22Rv1 (cell line): ENCODE measurements around the gene HCAR2.
"Not testable (repeated sequence)": the region's sequence is repeated elsewhere in the genome, so short reads cannot be mapped to it uniquely, and the experiment has no call there.

Source experiments
- H3K27ac ChIP-seq: fragments of 450-650 bp; 2 replicates; pipeline ENCODE4 v1.5.1; 2017
- ZFX ChIP-seq: fragments of 450-650 bp; IDR thresholded peaks from 2 replicates; pipeline ENCODE4 v1.6.1; 2017; ENCODE audit warnings: antibody characterized with exemption, borderline replicate concordance
- TF ChIP-seq, protein P1 (sequence below): fragments of 450-650 bp; IDR thresholded peaks from 2 replicates; pipeline ENCODE4 v1.5.1; 2017; ENCODE audit warnings: mild to moderate bottlenecking

HCAR2 gene

DNA sequence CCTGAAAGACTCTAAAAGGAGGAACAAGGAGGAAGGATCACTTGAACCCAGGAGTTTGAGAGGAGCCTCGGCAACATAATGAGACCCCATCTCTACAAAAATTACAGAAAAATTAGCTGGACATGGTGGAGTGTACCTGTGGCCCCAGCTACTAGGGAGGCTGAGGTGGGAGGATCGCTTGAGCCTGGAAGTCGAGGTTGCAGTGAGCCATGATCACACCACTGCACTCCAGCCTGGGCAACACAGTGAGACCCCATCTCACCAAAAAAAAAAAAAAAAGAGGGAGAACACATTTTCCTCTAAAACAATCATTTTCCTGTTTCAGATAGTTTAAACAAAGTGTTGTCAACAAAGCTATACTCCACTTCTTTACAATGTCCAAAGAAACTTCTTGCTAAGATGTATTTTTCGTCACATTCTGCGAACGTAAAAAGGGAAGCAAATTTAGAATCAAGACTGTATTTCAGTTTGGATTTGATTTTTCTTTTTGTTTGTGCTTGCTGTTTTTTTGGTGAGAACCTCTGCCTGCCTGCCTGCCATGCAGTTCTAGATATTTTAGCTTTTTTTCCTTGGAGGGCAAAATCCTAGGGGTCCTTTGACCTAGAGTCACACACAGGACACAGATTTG is 22.4 kb upstream of the HCAR2 start:
- H3K27ac ChIP-seq: no peak overlapping the region

DNA sequence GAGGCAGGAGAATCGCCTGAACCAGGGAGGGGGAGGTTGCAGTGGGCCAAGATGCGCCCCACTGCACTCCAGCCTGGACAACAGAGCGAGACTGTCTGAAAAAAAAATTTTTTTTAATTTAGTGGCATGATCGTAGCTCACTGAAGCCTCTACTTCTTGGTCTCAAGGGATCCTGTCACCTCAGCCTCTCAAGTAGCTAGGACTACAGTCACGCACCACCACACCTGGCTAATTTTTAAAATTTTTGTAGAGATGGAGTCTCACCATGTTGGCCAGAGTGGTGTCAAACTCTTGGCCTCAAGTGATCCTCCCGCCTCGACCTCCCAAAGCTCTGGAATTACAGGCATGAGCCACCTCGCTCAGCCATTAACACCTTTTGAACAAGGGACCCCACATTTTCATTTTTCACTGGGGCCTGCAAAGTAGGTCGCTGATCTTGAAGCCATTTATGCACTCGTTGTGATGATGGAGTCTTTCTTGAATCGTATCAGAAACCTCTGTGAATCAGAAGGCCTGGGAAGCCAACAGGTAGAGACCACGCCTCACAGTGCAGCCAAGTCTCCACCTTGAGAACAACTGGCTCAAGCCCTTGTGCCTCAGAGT is 21.6 kb upstream of the HCAR2 start:
- H3K27ac ChIP-seq: no peak overlapping the region
- TF ChIP-seq ZFX: no peak

More for the DNA sequence above, 22.4 kb upstream of the HCAR2 start:
- TF ChIP-seq, protein P1, sequence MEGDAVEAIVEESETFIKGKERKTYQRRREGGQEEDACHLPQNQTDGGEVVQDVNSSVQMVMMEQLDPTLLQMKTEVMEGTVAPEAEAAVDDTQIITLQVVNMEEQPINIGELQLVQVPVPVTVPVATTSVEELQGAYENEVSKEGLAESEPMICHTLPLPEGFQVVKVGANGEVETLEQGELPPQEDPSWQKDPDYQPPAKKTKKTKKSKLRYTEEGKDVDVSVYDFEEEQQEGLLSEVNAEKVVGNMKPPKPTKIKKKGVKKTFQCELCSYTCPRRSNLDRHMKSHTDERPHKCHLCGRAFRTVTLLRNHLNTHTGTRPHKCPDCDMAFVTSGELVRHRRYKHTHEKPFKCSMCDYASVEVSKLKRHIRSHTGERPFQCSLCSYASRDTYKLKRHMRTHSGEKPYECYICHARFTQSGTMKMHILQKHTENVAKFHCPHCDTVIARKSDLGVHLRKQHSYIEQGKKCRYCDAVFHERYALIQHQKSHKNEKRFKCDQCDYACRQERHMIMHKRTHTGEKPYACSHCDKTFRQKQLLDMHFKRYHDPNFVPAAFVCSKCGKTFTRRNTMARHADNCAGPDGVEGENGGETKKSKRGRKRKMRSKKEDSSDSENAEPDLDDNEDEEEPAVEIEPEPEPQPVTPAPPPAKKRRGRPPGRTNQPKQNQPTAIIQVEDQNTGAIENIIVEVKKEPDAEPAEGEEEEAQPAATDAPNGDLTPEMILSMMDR: no peak
- no peak for TF ChIP-seq ZFX

DNA sequence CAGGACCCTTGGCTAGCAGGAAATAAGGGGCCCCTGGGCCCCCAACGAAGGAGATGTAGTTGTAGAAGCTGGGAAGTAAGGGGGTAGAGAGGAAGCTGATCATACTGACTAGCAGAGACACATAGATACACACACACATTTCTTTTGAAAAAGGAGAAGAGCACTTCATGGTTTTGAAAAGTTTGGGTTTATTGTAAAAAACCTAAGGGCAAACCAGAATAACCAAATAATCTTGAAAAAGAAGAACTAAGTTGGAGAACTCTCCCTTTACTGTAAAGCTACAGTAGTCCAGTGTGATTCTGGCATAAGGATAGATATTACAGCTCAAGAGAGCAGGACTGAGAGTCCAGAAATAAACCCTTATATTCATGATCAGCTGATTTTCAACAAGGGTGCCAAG is 19.2 kb upstream of the HCAR2 start:
- TF ChIP-seq, protein P1: no peak
- no peak for TF ChIP-seq ZFX
- H3K27ac ChIP-seq: no peak overlapping the region

DNA sequence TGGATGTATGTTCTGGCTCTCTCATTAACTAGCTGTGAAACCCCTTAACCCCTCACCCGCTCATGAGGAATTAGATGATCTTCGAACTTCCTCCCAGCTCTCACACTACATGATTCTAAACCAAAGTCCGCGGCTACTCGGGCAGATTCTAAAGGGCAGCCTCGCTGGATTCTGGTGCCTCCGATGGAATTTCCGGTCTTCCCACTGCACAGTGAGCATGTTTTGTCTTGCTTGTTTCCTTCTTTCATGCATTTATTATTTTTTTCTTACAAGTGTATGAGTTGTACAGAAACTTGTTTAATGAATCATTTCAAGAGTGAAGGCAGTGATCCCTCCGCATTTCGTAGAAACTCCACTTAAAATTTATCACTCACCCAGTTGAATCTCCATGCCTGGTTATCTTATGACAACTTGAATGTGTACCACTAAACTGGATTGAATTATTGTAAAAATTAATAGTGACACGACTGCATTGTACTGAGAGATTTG is 17.9 kb upstream of the HCAR2 start:
- no peak overlapping the region for H3K27ac ChIP-seq
- no peak for TF ChIP-seq ZFX
- TF ChIP-seq, protein P1: no peak

DNA sequence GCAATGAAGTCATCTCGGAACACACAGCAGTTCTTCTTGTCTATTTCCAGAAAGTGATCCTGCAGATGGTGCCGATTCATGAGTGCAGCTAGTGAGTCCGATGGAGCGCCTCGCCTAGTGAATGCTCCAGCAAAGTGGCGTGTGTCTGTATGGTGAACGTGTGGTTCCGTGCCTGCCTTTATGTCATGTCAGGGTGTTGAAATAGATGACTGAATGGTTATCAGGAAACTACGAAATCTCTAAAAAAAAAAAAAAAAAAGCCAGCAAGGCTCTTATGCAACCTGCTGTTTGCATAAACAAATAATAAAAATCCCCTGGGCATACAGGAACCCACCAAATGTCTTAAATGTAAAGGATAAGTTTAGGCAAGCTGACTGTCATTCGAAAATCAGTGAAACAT is 13.5 kb upstream of the HCAR2 start, which contains the start of gene HCAR3:
HCAR3 (minus strand) TSS at position 154 of the 400 bp plus-strand sequence; CDS start at position 80, 74 bp downstream.
- not testable (repeated sequence) for H3K27ac ChIP-seq

DNA sequence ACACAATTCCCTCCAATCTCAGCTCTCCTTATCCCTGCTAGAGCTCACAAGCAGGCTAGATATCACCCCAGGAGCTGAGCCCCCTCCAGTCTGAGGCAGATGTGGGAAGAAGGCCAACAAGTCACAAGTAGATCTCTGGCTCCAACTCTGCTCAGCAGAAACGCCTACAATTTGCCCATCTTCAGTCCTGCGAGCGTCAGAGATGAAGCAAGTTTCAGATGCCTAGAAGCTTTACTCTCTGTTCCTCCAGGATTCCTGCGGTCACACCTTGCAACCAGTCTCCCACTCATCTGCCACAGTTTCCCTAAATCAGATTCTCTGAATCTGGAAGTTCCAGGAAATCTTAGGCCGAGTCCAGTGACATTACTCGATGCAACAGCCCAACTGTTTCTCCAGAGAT is 12.1 kb upstream of the HCAR2 start:
- H3K27ac ChIP-seq: not testable (repeated sequence)

DNA sequence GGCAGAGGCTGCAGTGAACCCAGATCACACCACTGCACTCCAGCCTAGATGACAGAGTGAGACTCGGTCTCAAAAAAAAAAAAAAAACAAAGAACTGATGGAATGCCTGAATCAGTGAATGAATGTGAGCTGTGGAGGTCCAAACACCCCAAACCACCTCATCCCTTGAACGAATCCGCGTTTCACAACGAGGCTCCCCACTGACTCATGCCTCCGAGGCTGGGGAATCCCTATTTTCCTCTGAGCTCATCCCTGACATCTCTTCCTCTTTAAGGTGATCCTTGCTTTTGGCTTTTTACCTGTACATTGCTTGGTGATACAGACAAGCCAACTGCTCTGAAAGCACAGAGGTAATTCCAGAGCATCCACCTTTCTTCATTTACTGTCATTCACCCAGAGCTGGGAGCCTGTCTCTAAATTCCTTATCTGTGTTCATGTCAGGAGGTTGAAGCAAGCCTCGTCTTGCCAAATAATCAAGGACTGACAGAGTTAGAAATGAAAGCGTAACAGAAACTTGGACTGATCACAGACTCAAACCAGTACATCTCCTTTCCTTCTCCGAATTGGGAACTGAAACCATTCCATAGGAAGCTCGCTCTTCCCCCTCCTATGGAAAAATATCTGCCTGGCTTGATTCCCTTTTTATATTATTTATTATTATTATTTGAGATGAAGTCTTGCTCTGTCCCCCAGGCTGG is 10.5 kb upstream of the HCAR2 start:
- H3K27ac ChIP-seq: not testable (repeated sequence)

DNA sequence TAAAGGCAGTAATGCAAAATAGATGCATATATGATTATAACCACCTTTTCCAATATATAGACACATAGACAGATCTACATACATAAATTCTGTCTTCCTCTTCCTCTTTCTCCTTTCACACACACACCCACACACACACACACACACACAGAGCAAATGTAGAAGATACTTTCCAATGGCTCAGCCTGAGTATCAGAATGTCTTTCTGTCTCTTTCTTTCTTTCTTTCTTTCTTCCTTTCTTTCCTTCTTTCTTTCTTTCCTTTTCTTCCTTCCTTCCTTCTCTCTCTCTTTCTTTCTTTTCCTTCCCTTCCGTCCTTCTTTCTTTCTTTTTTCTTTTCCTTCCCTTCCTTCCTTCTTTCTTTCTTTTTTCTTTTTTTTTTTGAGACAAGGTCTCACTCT is 8.1 kb upstream of the HCAR2 start:
- not testable (repeated sequence) for H3K27ac ChIP-seq

DNA sequence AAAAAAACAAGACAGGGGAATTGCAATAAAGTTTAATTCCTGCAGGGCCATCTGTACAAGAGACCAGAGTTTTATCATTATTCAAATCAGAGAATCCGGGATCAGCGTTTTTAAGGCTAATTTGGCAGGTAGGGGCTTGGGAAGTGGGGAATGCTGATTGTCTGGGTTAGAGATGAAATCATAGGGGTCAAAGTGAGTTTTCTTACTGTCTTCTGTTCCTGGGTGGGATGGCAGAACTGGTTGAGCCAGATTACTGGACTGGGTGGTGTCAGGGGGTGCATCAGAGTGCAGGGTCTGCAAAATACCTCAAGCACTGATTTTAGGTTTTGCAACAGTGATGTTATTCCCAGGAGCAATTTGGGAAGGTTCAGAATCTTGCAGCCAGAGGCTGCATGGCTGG is 7.2 kb upstream of the HCAR2 start:
- H3K27ac ChIP-seq: not testable (repeated sequence)

DNA sequence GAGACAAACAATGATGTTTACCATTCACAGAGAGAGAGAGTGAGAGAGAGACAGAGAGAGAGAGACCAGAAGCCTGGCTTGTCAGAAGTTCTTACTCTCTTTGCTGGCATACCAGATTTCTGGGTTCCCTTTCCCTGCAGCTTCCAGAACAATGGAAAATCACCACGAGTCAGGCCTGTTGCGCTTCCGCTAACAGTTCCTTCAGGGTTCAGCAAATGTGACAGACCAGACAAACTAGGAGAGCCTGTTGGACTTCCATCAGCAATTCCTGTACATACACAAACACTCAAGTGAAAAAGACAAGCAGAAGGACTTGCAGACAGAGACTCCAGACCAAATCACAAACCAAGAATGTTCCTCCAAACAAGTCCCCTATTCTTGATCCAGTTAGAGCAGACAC is 6.1 kb upstream of the HCAR2 start:
- H3K27ac ChIP-seq: not testable (repeated sequence)

DNA sequence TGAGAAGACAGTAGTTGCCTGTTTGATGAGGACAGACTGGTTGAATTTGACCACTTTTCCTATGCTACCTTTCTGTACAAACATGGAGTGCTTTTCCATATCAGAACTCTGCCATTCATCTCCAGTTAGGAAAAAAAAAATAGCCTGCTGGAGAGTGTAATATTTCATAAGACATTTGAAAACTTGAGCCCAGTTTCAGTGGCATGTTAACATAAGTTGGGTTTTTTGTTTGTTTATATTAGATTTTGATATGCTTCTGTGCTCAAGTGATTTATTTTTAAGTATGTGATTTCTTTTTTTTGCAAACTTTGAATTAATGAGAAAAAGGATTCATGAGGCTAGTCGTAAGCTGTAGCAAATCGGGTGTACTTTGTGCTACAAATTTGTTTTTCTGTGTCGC is 684 bp upstream of the HCAR2 start:
- not testable (repeated sequence) for H3K27ac ChIP-seq

DNA sequence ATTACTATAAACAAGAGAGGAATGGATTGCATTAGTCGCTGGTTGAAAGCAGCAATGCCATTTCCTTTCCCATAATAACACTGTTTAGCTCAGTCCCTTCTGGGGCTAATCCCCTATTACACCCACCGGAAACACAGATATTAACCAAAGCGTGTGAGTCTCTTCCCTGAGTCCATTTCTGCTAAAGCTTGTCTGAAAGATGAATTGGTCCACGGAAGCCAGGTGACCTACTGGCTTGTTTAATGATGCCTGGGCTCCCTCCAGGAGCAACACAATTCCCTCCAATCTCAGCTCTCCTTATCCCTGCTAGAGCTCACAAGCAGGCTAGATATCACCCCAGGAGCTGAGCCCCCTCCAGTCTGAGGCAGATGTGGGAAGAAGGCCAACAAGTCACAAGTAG is 1.7 kb downstream of the HCAR2 start:
- H3K27ac ChIP-seq: not testable (repeated sequence)

DNA sequence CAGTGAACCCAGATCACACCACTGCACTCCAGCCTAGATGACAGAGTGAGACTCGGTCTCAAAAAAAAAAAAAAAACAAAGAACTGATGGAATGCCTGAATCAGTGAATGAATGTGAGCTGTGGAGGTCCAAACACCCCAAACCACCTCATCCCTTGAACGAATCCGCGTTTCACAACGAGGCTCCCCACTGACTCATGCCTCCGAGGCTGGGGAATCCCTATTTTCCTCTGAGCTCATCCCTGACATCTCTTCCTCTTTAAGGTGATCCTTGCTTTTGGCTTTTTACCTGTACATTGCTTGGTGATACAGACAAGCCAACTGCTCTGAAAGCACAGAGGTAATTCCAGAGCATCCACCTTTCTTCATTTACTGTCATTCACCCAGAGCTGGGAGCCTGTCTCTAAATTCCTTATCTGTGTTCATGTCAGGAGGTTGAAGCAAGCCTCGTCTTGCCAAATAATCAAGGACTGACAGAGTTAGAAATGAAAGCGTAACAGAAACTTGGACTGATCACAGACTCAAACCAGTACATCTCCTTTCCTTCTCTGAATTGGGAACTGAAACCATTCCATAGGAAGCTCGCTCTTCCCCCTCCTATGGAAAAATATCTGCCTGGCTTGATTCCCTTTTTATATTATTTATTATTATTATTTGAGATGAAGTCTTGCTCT is 3.0 kb downstream of the HCAR2 start:
- H3K27ac ChIP-seq: not testable (repeated sequence)

DNA sequence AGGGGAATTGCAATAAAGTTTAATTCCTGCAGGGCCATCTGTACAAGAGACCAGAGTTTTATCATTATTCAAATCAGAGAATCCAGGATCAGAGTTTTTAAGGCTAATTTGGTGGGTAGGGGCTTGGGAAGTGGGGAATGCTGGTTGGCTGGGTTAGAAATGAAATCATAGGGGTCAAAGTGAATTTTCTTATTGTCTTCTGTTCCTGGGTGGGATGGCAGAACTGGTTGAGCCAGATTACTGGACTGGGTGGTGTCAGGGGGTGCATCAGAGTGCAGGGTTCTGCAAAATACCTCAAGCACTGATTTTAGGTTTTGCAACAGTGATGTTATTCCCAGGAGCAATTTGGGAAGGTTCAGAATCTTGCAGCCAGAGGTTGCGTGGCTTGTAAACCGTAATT is 6.2 kb downstream of the HCAR2 start:
- not testable (repeated sequence) for H3K27ac ChIP-seq
